ENCODE results near the gene ABCC8. TPM values are rescaled to one million over a fixed set of nuclear protein-coding genes. Genes with fewer than 3 reads are reported as not detected.

The ABCC8 gene
- total and polyA plus RNA-seq, 2 of the 8 experiments (the other 6 are each of a cell fraction or from before 2014, with no cell fraction given): 3.7 to 4.9 TPM

DNA sequence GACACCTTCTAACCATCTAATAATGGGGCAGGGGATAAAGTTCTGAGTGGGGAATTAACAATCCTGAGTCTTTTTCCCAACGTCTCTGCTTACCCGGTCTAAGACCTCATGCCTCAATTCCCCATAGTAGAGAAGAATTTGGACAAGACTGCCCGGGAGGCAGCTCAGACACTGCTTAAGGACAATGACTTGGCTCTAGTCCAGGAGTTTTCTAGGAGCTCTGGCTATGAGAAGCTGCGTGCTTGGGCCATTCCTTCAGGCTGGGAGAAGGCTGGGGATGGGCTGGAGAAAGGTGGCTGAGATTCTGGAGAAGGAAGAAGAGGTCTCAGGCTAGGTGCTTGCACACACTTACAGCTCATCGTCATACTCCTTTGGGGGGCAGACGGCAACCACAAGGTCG is 19.8 kb upstream of the ABCC8 start:
- Histone ChIP-seq H2BK20ac (ENCODE audit: low read length) (no peak overlapping the region), H3K4me2 (ENCODE audit: insufficient read depth in 1 of 2, low read depth in 2 of 2, low read length in 2 of 2) (no peak overlapping the region), H3K56ac (replicated peaks; ENCODE audit: insufficient read length, low read depth, low read length) (no peak overlapping the region), H2BK120ac (replicated peaks; ENCODE audit: low read depth, low read length) (no peak overlapping the region), H4K91ac (replicated peaks; ENCODE audit: insufficient read length, low read length) (no peak overlapping the region), H3K9ac (replicated peaks in 1 of 4; ENCODE audit: extremely low read depth in 1 of 4, low read depth in 3 of 4, low read length in 3 of 4) (no peak overlapping the region), H2BK12ac (ENCODE audit: low read depth, low read length) (no peak overlapping the region), H3K4me1 (replicated peaks in 1 of 4; ENCODE audit: control insufficient read depth in 3 of 4, insufficient read depth in 4 of 4, low read length in 3 of 4) (peaks cover 0 to 6% (median 2%) of the 10 kb centered on the region in 4 experiments; a peak in 3 of 7 replicates), H2AFZ (ENCODE audit: low read length) (no peak overlapping the region), H3K4me3 (ENCODE audit: extremely low read depth in 1 of 4, insufficient read depth in 2 of 4, low read depth in 3 of 4, low read length in 4 of 4) (no peak overlapping the region), H3K79me1 (ENCODE audit: low read depth, low read length) (no peaks in the 10 kb centered on the region), H3K14ac (ENCODE audit: insufficient read length) (no peak overlapping the region), H4K5ac (ENCODE audit: insufficient read length, low read depth, low read length) (no peak overlapping the region), H3K27me3 (replicated peaks in 1 of 4; ENCODE audit: control insufficient read depth in 3 of 4, extremely low read depth in 1 of 4, insufficient read depth in 3 of 4, low read length in 3 of 4) (no peaks in the 10 kb centered on the region; a peak in 2 of 7 replicates), H3K18ac (ENCODE audit: extremely low read depth, low read length) (no peak overlapping the region), H3K9me3 (ENCODE audit: insufficient read depth in 2 of 2, low read depth in 1 of 2, low read length in 1 of 2) (no peaks in the 10 kb centered on the region), H2BK15ac (ENCODE audit: low read length) (no peak overlapping the region), H3K79me2 (ENCODE audit: control insufficient read depth in 1 of 2, insufficient read depth in 2 of 2, low read length in 2 of 2) (no peaks in the 10 kb centered on the region), H3K27ac (ENCODE audit: low read depth, low read length) (no peak overlapping the region), H3K23me2 (ENCODE audit: low read depth, low read length) (no peaks in the 10 kb centered on the region), H3K36me3 (ENCODE audit: control insufficient read depth in 2 of 4, insufficient read depth in 4 of 4, low read length in 3 of 4) (no peaks in the 10 kb centered on the region), H2AK5ac (ENCODE audit: low read depth, low read length) (no peak overlapping the region), H2BK5ac (ENCODE audit: low read depth, low read length) (no peak overlapping the region), H4K8ac (ENCODE audit: extremely low read depth, insufficient read depth, low read length) (no peak overlapping the region), H3K4ac (replicated peaks; ENCODE audit: insufficient read length, low read depth, low read length) (no peak overlapping the region), H4K20me1 (replicated peaks in 1 of 2; ENCODE audit: control insufficient read depth in 1 of 2, insufficient read depth in 2 of 2, low read length in 2 of 2) (no peaks in the 10 kb centered on the region), H3K23ac (ENCODE audit: insufficient read length) (no peak overlapping the region)
- CTCF ChIA-PET (ENCODE audit: partially characterized antibody): interaction anchor here (0.9 to 44.8 kb wide), 15 partner anchors 9 to 267 kb away, joined by 3 to 1414 read pairs (median 4); partner anchors contain the start of gene KCNJ11
- POLR2A ChIA-PET (ENCODE audit: partially characterized antibody): interaction anchor here (0.6 kb wide), 1 partner anchor 132 kb away, joined by 4 read pairs; no protein-coding TSS in a partner anchor
- WGBS, 2 experiments (ENCODE audit: extremely low coverage in 1 of 2, insufficient coverage in 1 of 2, insufficient read length in 1 of 2, insufficient replicate concordance in 2 of 2, low coverage in 1 of 2, low lambda C conversion rate in 2 of 2, missing lambda C conversion rate in 1 of 2): 94% methylated on average over 7 of the region's 7 CpGs; no CpG with 5 or more reads in 1 of the 2 experiments
- FAIRE-seq (no peak), DNase-seq (ENCODE audit: low read depth in 1 of 2, low spot score in 2 of 2) (no peak)
- no peak for TF ChIP-seq HDAC6 (IDR thresholded peaks at IDR 0.05; ENCODE audit: low read depth, low read length)
- no peak for TF ChIP-seq KDM4A (IDR thresholded peaks at IDR 0.05; ENCODE audit: low read depth, low read length, severe bottlenecking)
- TF ChIP-seq YY1 (IDR thresholded peaks at IDR 0.05; ENCODE audit: low read depth, low read length): no peak
- TF ChIP-seq CTCF (IDR thresholded peaks at IDR 0.05; ENCODE audit: control extremely low read depth in 1 of 3, insufficient read depth in 1 of 3, low read depth in 1 of 3, low read length in 3 of 3): no peak
- TF ChIP-seq MAFK (IDR thresholded peaks at IDR 0.05; ENCODE audit: low read depth, low read length): no peak
- TF ChIP-seq POLR2AphosphoS5 (IDR thresholded peaks at IDR 0.05; ENCODE audit: low read depth, low read length): no peak
- TF ChIP-seq, protein P1, sequence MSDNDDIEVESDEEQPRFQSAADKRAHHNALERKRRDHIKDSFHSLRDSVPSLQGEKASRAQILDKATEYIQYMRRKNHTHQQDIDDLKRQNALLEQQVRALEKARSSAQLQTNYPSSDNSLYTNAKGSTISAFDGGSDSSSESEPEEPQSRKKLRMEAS (IDR thresholded peaks at IDR 0.05): no peak
- TF ChIP-seq KDM1A (IDR thresholded peaks at IDR 0.05; ENCODE audit: borderline replicate concordance, low read length): no peak
- TF ChIP-seq, protein P2, sequence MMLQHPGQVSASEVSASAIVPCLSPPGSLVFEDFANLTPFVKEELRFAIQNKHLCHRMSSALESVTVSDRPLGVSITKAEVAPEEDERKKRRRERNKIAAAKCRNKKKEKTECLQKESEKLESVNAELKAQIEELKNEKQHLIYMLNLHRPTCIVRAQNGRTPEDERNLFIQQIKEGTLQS (IDR thresholded peaks at IDR 0.05; ENCODE audit: insufficient read depth, low read depth, low read length): no peak
- no peak for TF ChIP-seq RFX5 (IDR thresholded peaks at IDR 0.05; ENCODE audit: borderline replicate concordance, low read depth, low read length)
- no peak for TF ChIP-seq POLR2A (IDR thresholded peaks at IDR 0.05; ENCODE audit: control extremely low read depth in 1 of 2, low read depth in 2 of 2, low read length in 2 of 2)
